Raji (cell line): ENCODE results near the gene HPS4.

ENCODE experiments used
- POLR2A ChIP-seq: IDR thresholded peaks from 2 replicates; pipeline ENCODE4 v1.6.1; 2011; ENCODE audit warnings: low read depth, low read length, control low read depth; ENCODE audit not compliant: insufficient read depth

HPS4 gene

GRCh38 chr22:26444777-26445176 is 38.8 kb downstream of the HPS4 start:
- no peak for TF ChIP-seq POLR2A

DNA sequence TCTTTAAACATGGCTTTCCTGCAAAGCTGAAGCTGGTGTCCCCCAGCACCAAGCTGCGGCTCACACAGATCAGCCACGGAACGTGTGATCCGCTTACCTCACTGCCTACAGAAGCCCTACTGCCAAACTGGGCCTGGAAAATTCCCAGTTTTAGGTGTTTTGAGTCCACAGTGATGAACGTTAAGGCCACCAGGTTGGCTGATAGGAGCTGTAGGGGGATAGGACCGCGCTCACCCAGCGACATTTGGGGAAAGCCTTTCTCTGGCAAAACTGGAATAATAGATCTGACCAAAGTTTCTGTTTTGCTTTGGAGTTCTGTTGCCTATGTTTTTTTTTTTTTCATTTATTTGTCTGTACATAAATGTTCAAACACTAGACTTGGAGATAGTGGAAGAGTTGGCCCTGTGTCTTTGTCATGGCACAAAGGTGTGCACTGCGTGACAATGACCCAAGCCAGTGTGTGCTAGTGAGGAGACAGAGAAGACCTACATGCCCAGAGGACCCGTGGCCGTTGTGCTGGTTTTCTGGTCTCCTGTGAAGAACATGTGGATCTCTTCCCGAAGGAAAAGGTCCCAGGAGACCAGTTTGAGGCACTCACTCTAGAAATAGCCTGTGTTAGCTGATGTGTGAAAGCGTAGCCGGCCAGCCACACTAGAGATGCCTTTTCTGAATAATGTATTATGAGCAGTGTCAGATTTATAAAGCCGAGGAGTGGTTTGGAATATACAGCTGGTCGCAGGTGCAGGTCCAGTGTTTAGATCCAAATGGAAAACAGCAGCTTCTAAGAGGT is 39.5 kb downstream of the HPS4 start:
- no peak for TF ChIP-seq POLR2A

GRCh38 chr22:26442086-26442756 is 41.4 kb downstream of the HPS4 start:
- TF ChIP-seq POLR2A, result no peak

- TF ChIP-seq POLR2A, result no peak
These were observed 44.0 kb downstream of the HPS4 start for GRCh38 chr22:26439559-26439958.

DNA sequence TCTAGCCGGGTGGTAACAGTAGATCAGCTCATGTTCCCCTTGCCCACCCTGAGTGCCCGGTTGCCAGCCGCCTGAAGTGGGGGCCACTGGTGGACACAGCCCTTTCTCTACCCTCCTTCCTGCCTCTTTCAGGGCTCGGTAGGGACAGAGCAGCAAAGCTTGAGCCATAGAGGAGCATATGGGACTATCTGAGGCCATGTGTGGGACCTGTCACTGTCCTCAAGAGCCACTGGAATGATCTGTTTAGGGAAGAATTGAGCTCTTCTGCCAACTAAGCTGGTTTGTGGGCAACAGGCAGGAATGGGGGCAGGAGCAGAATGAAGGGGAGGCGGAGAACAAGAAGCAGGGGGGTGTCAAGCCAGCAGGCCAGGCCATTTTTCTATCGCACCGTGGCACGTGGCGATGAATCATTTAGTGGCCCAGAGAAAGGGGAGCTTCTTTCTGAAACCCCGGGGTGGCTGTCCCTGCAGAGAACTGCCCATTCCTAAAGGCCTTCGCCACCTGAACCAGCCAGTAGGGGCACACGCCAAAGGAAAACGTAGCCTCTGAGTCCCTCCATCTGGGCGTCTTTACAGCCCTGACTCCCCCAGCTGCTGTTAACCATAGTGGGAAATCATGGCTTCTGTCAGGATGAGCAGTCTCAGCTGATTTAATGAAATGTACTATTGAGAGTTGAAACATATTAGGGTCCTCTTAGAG is 45.7 kb downstream of the HPS4 start:
- TF ChIP-seq POLR2A, result no peak

DNA sequence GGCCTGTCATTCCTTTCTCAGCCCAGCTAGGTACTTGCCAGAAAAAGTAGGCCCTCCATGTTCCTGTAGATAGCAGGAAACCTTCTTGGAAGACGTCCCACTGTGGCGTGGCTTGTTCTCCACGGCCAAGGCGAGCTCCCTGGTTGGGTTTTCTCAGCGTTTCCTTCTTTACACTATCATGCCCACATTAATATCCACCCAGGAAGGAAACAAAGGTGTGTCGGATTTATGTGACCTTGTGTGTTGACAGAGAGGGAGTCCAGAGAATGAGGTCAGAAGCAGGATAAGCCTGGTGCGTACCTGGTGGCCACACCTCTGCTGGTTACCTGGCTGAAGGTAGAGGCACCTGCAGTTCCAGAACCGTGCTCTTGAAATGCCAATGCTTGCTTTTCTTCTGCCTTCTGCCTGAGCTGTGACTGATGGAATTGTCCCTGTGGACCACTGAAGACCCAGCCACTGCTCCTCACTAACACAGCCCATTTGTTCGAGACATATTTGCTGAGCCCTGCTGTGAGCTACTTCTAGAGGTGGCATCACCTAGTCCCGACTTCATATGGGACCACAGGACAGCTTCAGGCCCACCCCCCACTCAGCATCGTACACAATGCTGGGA is 46.6 kb downstream of the HPS4 start:
- TF ChIP-seq POLR2A, result no peak

- no peak for TF ChIP-seq POLR2A
These were observed 48.1 kb downstream of the HPS4 start for GRCh38 chr22:26435327-26436093.

GRCh38 chr22:26433805-26434204 is 49.8 kb downstream of the HPS4 start:
- TF ChIP-seq POLR2A, result no peak

DNA sequence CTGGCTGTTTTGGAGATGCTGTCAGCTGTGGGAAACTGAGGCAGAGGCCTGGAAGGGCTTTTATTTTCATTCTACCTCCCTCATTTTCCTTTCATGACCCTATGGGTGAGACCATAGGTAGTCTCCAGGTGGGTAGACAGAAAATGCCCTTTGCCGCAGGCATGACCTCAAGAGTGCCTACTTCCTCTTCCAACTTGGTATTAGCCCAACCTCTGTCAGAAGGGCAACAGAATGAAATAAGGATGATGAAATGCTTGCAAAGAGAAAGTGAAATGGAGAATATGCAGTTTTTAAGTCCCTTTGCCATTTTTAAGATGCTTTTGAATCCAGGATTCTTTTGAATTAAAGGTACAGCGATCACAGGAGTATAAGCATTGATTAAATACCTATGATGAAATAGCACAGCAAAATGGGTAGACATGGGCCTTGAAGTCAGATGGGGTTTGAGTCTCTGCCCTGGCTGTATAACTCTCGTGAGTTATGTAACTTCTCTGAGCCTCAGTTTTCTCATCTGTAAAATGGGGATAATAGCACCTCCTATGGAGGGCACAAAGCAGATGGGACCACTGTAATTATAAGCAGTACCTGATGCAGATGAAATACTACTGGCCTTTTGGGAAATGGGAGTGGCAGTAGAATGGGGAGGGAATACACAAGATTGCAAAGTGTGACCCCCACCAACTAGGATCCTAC is 50.8 kb downstream of the HPS4 start:
- no peak for TF ChIP-seq POLR2A

DNA sequence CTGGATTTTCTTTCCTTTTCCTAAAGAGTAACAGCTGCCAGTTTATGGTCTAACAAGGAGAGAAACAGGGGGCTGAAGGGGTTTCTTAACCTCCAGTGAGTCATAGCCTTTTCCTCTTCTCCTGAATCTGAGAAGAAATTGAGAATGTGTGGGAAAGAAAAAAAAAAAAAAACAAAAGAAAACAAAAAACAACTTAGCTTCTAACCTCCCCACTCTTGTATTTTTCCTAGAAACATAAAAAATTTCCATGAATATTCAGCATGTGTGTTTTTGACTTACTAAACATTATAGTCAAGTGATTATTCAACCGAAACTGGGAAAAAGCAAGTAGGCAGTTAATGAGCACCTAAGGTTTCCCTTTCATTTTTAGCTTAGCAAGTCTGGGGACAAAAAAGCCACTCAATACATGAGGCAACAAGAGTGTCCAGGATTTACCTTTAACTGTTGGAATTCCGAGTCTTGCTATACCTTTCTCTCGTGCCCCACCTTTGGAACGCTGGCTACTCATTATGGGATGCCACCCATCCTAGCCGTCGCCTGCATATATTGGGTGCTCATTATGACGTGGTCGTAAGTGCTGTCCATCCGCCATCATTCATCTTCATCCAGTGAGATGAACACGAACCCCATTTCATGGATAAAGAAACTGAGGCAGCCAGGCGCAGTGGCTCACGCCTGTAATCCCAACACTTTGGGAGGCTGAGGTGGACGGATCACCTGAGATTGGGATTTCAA is 52.2 kb downstream of the HPS4 start:
- TF ChIP-seq POLR2A, result no peak

DNA sequence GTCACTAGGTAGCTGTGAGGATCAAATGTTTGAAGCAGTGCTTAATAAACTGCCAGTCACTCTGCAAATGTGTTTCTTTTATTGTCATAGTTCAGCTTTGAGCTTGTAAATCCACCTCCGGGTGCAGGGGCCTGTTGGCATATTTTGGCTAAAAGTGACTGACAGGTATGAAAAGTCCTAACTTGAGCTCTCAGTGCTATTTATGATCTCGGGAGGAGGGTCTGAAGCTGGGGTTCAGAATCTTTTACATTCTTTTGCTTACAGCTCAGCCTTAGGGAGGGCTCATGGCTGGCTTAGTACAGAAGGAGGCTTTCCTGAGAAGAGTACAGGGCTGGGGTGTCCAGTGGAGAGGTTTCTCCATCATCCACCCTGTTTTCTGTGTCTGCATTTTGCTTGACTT is 53.0 kb downstream of the HPS4 start:
- TF ChIP-seq POLR2A, result no peak

GRCh38 chr22:26429458-26430286 is 53.9 kb downstream of the HPS4 start:
- TF ChIP-seq POLR2A, result no peak

DNA sequence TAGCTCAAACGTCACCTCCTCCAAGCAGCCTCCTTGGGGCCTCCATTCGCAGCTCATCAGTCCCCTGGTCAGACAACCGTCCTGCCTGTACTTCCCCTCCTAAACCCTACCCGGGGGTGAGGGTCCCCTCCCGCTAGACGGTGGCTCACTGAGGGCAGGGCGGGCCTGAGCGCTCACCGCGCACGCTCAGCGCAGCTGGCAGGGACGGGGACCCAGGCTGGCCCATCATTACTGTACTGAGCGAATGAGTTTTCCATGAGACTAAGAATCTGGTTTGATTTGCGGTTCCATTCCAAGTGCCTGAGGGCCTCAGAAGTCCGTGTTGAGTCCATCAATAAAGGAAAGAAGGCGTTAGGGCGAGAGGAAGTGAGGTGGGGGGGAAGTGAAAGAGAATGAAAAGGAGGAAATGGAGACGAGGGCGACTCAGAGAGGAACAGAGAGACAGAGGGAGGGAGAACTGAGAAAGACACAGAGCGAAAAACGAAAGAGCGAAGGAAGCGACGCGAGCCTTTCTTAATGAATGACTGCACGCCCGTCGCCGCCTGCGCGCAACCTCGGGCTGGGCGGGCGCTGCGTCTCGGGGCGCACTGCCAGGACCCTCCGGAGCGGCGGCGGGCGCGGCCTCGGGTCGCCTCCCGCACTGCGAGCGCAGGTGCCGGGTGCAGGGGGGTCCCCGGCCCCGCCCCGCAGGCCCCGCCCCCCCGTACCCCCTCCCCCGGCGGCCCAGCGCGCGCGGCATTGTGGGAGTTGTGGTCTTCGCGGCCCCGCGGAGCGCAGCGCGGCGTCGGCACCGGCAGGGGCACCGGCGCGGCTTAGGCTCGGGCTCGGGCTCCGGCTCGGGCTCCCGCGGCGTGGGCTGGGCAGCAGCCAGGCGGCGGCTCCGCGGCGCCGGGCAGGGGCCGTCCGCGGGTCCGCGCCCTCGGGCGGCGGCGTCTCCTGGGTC is 54.8 kb downstream of the HPS4 start, which contains the start of gene ASPHD2:
Gene ASPHD2 (plus strand): TSS at position 746 of the 943 bp plus-strand sequence. CDS start 4,356 bp downstream, outside the sequence.
- TF ChIP-seq POLR2A, result peak; percentile 85
